A673 (cell line): ENCODE measurements around the gene CDK13.

Source experiments
- EZH2 ChIP-seq: fragments of 200-600 bp; sonication (generic); IDR thresholded peaks from 2 replicates; pipeline ENCODE4 v1.6.1; 2017; ENCODE audit warnings: borderline replicate concordance, low read depth, mild to moderate bottlenecking, mixed read lengths, antibody characterized with exemption, low read length; ENCODE audit not compliant: poor library complexity, severe bottlenecking
- TF ChIP-seq, protein P1 (sequence below): fragments of 300-800, 200-600 bp; sonication (generic); conservative IDR thresholded peaks from 2 replicates; pipeline ENCODE4 v1.5.1; 2017; ENCODE audit warnings: low read depth, mild to moderate bottlenecking, antibody characterized with exemption, low read length, moderate library complexity, mixed read lengths

DNA sequence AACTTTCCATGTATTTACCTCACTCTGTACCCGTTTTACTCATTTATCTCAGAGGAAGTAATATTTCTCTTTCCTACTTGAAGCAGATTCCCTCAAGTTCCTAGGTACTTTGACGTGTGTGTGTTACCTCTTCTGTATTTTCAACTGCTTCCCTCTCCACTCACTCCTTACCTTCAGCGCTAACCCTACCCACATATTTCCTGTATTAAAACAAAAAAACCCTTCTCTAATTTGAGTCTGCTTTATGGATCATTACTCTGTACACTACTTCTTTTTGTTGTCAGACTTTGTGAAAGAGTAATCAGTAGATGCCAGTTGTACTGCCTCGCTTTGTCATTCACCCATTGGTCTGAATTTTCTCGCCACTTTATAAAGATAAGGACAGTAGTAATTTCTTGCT lies 74.0 kb downstream of the CDK13 start:
- TF ChIP-seq, protein P1, sequence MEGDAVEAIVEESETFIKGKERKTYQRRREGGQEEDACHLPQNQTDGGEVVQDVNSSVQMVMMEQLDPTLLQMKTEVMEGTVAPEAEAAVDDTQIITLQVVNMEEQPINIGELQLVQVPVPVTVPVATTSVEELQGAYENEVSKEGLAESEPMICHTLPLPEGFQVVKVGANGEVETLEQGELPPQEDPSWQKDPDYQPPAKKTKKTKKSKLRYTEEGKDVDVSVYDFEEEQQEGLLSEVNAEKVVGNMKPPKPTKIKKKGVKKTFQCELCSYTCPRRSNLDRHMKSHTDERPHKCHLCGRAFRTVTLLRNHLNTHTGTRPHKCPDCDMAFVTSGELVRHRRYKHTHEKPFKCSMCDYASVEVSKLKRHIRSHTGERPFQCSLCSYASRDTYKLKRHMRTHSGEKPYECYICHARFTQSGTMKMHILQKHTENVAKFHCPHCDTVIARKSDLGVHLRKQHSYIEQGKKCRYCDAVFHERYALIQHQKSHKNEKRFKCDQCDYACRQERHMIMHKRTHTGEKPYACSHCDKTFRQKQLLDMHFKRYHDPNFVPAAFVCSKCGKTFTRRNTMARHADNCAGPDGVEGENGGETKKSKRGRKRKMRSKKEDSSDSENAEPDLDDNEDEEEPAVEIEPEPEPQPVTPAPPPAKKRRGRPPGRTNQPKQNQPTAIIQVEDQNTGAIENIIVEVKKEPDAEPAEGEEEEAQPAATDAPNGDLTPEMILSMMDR = no peak
- TF ChIP-seq EZH2 = no peak
